Osteocyte (in vitro differentiated cells): Measurements from ENCODE around the gene GTF2B. TPM values are rescaled to one million over a fixed set of nuclear protein-coding genes. Genes with fewer than 3 reads are reported as not detected.

ENCODE experiments used
- DNase-seq: peaks from one replicate; pipeline ENCODE4 v3.0.0; 2021; ENCODE audit warnings: mixed read lengths; ENCODE audit not compliant: unreplicated experiment; ENCODE audit errors: extremely low spot score
- H3K27ac Mint-ChIP-seq: one replicate; pipeline ENCODE4 v1.8.0; 2021; ENCODE audit warnings: mild to moderate bottlenecking, mixed read lengths; ENCODE audit not compliant: unreplicated experiment
- H3K27me3 Mint-ChIP-seq: one replicate; pipeline ENCODE4 v1.8.0; 2021; ENCODE audit warnings: mixed read lengths; ENCODE audit not compliant: unreplicated experiment
- H3K36me3 Mint-ChIP-seq: one replicate; pipeline ENCODE4 v1.8.0; 2021; ENCODE audit warnings: mixed read lengths; ENCODE audit not compliant: unreplicated experiment
- H3K4me1 Mint-ChIP-seq: one replicate; pipeline ENCODE4 v1.8.0; 2021; ENCODE audit warnings: mixed read lengths; ENCODE audit not compliant: unreplicated experiment
- H3K4me3 Mint-ChIP-seq: one replicate; pipeline ENCODE4 v1.8.0; 2021; ENCODE audit warnings: mild to moderate bottlenecking, moderate library complexity, mixed read lengths; ENCODE audit not compliant: unreplicated experiment
- H3K9me3 Mint-ChIP-seq: one replicate; pipeline ENCODE4 v1.8.0; 2021; ENCODE audit warnings: mixed read lengths; ENCODE audit not compliant: unreplicated experiment
- total RNA-seq: library from RNA; stranded (reverse); gene quantifications from 2 replicates; pipeline ENCODE4 v1.2.1, GENCODE V29; 2021
- TF ChIP-seq, protein P1 (sequence below): fragments of 200-600 bp; sonication (generic); IDR thresholded peaks from 2 replicates; pipeline ENCODE4 v1.5.0; 2021; ENCODE audit warnings: antibody characterized with exemption, mild to moderate bottlenecking, moderate library complexity

GTF2B gene
- total RNA-seq, 1 donor from 2014 or later, result 25.5 TPM

DNA sequence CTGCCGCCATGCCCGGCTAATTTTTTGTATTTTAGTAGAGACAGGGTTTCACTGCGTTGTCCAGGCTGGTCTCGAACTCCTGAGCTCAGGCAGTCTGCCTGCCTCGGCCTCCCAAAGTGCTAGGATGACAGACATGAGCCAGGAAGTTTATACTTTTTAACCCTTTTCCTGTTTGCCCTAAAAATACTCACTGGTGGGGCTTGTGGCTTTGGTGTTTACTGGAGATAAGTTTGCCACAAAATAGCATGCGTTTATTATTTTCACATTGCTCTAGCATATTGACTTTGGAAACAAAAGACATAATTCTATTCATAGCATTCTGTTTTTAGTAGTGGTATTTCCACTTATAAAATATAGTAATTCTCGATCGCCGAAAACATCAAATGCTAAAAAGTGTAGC is 19.8 kb upstream of the GTF2B start:
- Mint-ChIP-seq H3K4me1 (no peaks in the 10 kb centered on the region), H3K36me3 (no peaks in the 10 kb centered on the region), H3K4me3 (no peak overlapping the region), H3K9me3 (peaks cover 26% of the 10 kb centered on the region), H3K27me3 (peaks cover 4% of the 10 kb centered on the region), H3K27ac (no peak overlapping the region)
- no peak for DNase-seq
- TF ChIP-seq, protein P1, sequence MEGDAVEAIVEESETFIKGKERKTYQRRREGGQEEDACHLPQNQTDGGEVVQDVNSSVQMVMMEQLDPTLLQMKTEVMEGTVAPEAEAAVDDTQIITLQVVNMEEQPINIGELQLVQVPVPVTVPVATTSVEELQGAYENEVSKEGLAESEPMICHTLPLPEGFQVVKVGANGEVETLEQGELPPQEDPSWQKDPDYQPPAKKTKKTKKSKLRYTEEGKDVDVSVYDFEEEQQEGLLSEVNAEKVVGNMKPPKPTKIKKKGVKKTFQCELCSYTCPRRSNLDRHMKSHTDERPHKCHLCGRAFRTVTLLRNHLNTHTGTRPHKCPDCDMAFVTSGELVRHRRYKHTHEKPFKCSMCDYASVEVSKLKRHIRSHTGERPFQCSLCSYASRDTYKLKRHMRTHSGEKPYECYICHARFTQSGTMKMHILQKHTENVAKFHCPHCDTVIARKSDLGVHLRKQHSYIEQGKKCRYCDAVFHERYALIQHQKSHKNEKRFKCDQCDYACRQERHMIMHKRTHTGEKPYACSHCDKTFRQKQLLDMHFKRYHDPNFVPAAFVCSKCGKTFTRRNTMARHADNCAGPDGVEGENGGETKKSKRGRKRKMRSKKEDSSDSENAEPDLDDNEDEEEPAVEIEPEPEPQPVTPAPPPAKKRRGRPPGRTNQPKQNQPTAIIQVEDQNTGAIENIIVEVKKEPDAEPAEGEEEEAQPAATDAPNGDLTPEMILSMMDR, result no peak

DNA sequence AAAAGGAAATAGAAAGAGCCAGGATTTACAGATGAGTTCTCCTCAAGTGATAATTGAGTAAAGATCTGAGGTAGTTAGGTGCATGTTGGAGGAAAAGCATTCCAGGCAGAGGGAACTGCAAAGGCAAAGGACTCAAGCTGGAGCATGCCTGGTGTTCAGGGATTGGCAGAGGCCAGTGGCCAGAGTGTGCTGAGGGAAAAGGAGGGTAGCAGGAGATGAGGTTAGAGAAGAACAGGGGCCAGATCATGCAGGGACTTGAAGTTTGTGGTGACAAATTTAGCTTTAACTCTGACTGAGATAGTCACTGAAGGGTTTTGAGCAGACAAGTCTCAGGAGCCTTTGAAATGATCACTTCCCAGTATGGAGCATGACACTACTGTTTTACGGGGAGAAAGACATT is 19.0 kb upstream of the GTF2B start:
- no peaks in the 10 kb centered on the region for H3K36me3 Mint-ChIP-seq
- peaks cover 19% of the 10 kb centered on the region for H3K9me3 Mint-ChIP-seq
- no peak for DNase-seq
- H3K4me1 Mint-ChIP-seq, result no peaks in the 10 kb centered on the region
- H3K27me3 Mint-ChIP-seq, result peaks cover 4% of the 10 kb centered on the region
- no peak overlapping the region for H3K27ac Mint-ChIP-seq
- H3K4me3 Mint-ChIP-seq, result no peak overlapping the region
- TF ChIP-seq, protein P1, result no peak

DNA sequence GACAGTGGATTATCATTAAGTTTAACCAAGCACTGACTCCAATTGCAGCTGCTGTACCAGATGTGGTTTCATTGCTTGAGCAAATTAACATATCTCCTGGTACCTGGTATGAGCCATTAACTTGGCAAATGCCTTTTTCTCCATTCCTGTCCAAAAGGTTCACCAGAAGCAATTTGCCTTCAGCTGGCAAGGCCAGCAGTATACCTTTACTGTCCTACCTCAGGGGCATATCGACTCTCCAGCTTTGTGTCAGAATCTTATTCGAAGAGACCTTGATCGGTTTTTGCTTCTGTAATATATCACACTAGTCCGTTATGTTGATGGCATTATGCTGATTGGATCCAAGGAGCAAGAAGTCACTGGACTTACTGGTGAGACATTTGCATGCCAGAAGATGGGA is 9.5 kb upstream of the GTF2B start:
- Mint-ChIP-seq H3K9me3 (no peaks in the 10 kb centered on the region), H3K36me3 (no peaks in the 10 kb centered on the region), H3K4me3 (no peak overlapping the region), H3K27ac (no peak overlapping the region), H3K27me3 (peaks cover 11% of the 10 kb centered on the region), H3K4me1 (no peaks in the 10 kb centered on the region)
- no peak for DNase-seq
- TF ChIP-seq, protein P1, result no peak

DNA sequence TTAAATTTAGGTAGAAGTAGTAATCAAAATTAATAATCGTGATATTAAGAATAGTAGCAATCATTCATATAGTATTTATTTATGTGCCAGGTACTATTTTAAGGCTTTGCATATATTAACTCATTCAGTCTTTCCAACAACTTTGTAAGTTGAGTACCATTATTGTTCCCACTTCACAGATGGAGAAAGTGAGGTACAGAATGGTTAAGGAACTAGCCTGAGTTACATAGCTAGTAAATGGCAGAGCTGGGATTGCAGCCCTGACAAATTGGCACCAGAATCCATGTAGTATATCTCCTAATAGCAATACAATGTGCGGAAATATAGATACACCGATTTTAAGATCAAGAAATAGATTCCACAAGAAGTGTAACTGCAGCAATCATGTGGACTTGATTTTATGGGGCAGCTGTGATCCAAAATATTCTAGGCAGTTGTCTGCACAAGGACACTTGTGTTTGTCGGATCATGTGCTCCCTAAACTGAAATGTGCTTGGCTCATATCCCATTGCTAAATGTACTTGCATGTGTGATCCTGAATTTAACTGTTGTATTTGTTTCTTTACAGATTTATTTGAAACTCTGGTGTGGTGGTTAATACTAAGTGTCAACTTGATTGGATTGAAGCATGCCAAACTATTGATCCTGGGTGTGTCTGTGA is 5.8 kb upstream of the GTF2B start:
- TF ChIP-seq, protein P1, result no peak
- H3K27ac Mint-ChIP-seq, result no peak overlapping the region
- no peak overlapping the region for H3K4me3 Mint-ChIP-seq
- no peaks in the 10 kb centered on the region for H3K36me3 Mint-ChIP-seq
- DNase-seq, result no peak
- peaks cover 2% of the 10 kb centered on the region for H3K4me1 Mint-ChIP-seq
- H3K27me3 Mint-ChIP-seq, result peaks cover 18% of the 10 kb centered on the region
- H3K9me3 Mint-ChIP-seq, result no peaks in the 10 kb centered on the region

DNA sequence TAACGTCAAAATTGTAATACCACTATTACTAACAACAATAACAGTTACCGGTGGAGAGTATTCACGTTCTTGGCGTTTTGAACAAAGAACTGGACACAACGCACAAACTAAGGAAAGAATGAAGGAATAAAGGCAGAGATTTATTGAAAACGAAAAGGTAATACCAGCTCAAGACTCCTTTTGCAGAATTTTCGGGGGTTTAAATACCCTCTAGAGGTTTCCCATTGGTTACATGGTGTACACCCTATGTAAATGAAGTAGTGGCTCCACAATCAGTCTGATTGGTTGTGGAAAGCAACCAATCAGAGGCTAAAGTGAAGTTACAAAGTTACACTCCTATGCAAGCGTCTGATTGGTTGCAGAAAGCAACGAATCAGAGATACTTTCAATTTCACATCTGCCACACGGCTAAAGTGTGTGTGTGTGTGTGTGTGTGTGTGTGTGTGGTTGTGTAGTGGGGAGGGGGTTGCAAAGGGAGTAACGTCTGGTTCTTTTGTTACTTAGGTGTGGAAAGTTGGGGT is 1.1 kb upstream of the GTF2B start:
- no peak for DNase-seq
- H3K4me3 Mint-ChIP-seq, result peak overlapping the region; percentile 98
- TF ChIP-seq, protein P1, result no peak
- no peaks in the 10 kb centered on the region for H3K9me3 Mint-ChIP-seq
- H3K4me1 Mint-ChIP-seq, result peaks cover 27% of the 10 kb centered on the region
- H3K27me3 Mint-ChIP-seq, result peaks cover 8% of the 10 kb centered on the region
- no peaks in the 10 kb centered on the region for H3K36me3 Mint-ChIP-seq
- H3K27ac Mint-ChIP-seq, result peak overlapping the region; percentile 97
